Measurements from ENCODE around the gene MACROD2.

GRCh38 chr20:15248618-15249395 lies 1253.5 kb downstream of the MACROD2 start:
- TF ChIP-seq, protein P1, sequence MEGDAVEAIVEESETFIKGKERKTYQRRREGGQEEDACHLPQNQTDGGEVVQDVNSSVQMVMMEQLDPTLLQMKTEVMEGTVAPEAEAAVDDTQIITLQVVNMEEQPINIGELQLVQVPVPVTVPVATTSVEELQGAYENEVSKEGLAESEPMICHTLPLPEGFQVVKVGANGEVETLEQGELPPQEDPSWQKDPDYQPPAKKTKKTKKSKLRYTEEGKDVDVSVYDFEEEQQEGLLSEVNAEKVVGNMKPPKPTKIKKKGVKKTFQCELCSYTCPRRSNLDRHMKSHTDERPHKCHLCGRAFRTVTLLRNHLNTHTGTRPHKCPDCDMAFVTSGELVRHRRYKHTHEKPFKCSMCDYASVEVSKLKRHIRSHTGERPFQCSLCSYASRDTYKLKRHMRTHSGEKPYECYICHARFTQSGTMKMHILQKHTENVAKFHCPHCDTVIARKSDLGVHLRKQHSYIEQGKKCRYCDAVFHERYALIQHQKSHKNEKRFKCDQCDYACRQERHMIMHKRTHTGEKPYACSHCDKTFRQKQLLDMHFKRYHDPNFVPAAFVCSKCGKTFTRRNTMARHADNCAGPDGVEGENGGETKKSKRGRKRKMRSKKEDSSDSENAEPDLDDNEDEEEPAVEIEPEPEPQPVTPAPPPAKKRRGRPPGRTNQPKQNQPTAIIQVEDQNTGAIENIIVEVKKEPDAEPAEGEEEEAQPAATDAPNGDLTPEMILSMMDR (IDR thresholded peaks at IDR 0.05), result no peak
- TF ChIP-seq POLR2A (IDR thresholded peaks at IDR 0.05), result no peak

Measured in suprapubic skin (tissue), 3 donors.